SU-DHL-6 (cell line): ENCODE data around the gene SKOR1.

Source experiments
- CTCF ChIP-seq: fragments of 200-600 bp; sonication (generic); IDR thresholded peaks from one replicate; pipeline ENCODE4 v1.5.1; 2017; ENCODE audit warnings: antibody characterized with exemption, mild to moderate bottlenecking, low read length, moderate library complexity; ENCODE audit not compliant: insufficient read depth, poor library complexity, severe bottlenecking
- EZH2phosphoT487 ChIP-seq: fragments of 200-600 bp; sonication (generic), shearing (Covaris generic); conservative IDR thresholded peaks from 2 replicates; pipeline ENCODE4 v1.6.1; 2018; ENCODE audit warnings: mild to moderate bottlenecking, antibody characterized with exemption, low read length, moderate library complexity, mixed read lengths

DNA sequence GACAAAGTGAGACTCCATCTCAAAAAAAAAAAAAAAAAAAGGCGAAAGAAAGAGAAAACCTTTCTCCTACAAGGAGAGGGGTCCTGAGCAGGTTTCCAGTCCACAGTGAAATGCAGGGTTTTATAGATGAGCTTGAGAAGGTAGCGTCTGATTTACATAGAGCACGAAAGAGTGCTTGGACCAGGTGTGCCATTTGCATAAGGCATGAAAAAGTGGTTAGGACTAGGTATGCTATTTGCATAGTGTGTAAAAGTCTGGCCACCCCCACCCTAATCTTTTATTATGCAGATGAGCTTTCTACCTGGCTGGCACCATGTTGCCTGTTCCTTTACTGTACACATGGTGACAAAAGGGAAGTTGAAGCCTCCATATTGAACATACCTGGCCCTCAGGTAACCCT, 28.1 kb downstream of the SKOR1 start:
- TF ChIP-seq CTCF (no peak), EZH2phosphoT487 (no peak)
